ENCODE measurements around the gene MPPED2. TPM values are rescaled to one million over a fixed set of nuclear protein-coding genes. Genes with fewer than 3 reads are reported as not detected.

The MPPED2 gene
- total and polyA plus RNA-seq, 7 donors: 0.80 to 19.1 (median 6.8) TPM; not detected in 2

DNA sequence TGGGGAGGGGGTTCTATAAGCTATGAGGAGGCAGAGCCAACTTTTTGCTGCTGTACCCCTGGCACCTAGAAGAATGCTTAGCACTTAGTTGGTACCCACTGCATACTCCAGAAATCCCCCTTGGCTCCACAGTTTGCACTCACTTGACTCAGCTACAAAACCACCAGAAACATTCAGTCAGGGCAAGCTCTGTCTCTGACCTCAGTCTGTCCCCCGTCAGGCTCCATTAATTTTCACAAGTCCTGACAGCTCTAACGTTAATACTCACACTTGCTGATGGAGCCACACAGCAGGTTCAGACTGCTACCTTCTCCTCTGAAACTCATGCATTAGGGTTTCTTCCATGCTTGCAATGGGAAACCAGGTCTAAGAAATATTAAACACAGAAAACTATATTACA is 81.7 kb downstream of the MPPED2 start:
- Histone ChIP-seq H3K27ac (no peak overlapping the region), H3K4me1 (peaks cover 0 to 4% (median 0%) of the 10 kb centered on the region in 4 donors), H3K4me3 (no peak overlapping the region), H3K9me3 (no peaks in the 10 kb centered on the region), H3K27me3 (no peaks in the 10 kb centered on the region), H3K36me3 (no peaks in the 10 kb centered on the region)
- WGBS, 2 donors: 78 to 83% methylated on average over 2 of the region's 2 CpGs
- TF ChIP-seq EP300 (IDR thresholded peaks at IDR 0.05) (no peak), POLR2AphosphoS5 (IDR thresholded peaks at IDR 0.05) (no peak), POLR2A (IDR thresholded peaks at IDR 0.05) (no peak)
- TF ChIP-seq, protein P1, sequence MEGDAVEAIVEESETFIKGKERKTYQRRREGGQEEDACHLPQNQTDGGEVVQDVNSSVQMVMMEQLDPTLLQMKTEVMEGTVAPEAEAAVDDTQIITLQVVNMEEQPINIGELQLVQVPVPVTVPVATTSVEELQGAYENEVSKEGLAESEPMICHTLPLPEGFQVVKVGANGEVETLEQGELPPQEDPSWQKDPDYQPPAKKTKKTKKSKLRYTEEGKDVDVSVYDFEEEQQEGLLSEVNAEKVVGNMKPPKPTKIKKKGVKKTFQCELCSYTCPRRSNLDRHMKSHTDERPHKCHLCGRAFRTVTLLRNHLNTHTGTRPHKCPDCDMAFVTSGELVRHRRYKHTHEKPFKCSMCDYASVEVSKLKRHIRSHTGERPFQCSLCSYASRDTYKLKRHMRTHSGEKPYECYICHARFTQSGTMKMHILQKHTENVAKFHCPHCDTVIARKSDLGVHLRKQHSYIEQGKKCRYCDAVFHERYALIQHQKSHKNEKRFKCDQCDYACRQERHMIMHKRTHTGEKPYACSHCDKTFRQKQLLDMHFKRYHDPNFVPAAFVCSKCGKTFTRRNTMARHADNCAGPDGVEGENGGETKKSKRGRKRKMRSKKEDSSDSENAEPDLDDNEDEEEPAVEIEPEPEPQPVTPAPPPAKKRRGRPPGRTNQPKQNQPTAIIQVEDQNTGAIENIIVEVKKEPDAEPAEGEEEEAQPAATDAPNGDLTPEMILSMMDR (IDR thresholded peaks at IDR 0.05): no peak
- intact Hi-C loops (cut with DNase I): no loop called here
- no peak for DNase-seq

DNA sequence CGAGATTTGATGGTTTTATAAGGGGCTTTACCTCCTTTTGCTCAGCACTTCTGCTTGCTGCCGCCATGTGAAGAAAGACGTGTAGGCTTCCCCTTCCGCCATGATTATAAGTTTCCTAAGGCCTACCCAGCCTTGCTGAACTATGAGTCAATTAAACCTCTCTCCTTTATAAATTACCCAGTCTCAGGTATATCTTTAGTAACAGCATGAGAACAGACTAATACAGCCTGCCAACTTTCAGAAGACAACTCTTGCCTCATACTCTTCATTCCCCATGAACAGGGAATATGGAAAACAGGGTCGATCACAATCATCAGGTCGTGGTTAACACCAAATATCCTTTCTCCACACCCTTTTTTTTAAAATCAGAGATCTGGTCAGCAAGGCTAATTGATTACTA is 83.0 kb downstream of the MPPED2 start:
- WGBS, 2 donors: 86 to 92% methylated on average over 6 of the region's 6 CpGs
- peaks cover 0 to 4% (median 0%) of the 10 kb centered on the region in 4 donors for H3K4me1 ChIP-seq

DNA sequence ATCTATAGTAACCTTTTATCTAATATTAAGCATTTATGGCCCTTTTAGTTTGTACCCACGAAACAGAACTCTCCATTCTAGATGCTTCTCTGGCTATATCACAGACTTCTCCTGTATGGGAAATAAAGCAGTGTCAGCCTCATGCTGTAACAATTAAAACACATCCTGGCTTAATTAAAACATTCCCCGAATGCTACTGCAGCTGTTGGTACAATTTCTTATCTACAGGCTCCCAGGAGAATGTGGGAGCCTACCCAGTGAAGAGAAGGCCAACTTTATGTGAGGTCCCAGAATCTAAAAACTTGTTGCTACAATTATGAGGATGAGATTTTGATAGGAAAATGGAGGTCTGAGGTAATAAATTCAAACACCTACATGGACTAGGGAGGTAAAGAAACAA is 83.8 kb downstream of the MPPED2 start:
- DNase-seq: no peak
- H3K4me1 ChIP-seq: peaks cover 0 to 4% (median 0%) of the 10 kb centered on the region in 4 donors
- 80 to 85% methylated on average over 2 of the region's 2 CpGs for WGBS, 2 donors
- intact Hi-C loops (cut with DNase I): no loop called here
- H3K36me3 ChIP-seq: no peaks in the 10 kb centered on the region
- no peak overlapping the region for H3K4me3 ChIP-seq
- TF ChIP-seq POLR2AphosphoS5 (IDR thresholded peaks at IDR 0.05) (no peak), EP300 (IDR thresholded peaks at IDR 0.05) (no peak), POLR2A (IDR thresholded peaks at IDR 0.05) (no peak)
- TF ChIP-seq, protein P1 (IDR thresholded peaks at IDR 0.05): no peak
- no peaks in the 10 kb centered on the region for H3K9me3 ChIP-seq
- no peaks in the 10 kb centered on the region for H3K27me3 ChIP-seq
- no peak overlapping the region for H3K27ac ChIP-seq

More for the DNA sequence above, 83.0 kb downstream of the MPPED2 start:
- TF ChIP-seq EP300 (IDR thresholded peaks at IDR 0.05): no peak
- TF ChIP-seq, protein P1 (IDR thresholded peaks at IDR 0.05): no peak
- no peak for TF ChIP-seq POLR2A (IDR thresholded peaks at IDR 0.05)
- TF ChIP-seq POLR2AphosphoS5 (IDR thresholded peaks at IDR 0.05): no peak
- Histone ChIP-seq H3K27ac (no peak overlapping the region), H3K4me3 (no peak overlapping the region), H3K9me3 (no peaks in the 10 kb centered on the region), H3K27me3 (no peaks in the 10 kb centered on the region), H3K36me3 (no peaks in the 10 kb centered on the region)
- intact Hi-C loops (cut with DNase I): no loop called here
- DNase-seq: no peak

DNA sequence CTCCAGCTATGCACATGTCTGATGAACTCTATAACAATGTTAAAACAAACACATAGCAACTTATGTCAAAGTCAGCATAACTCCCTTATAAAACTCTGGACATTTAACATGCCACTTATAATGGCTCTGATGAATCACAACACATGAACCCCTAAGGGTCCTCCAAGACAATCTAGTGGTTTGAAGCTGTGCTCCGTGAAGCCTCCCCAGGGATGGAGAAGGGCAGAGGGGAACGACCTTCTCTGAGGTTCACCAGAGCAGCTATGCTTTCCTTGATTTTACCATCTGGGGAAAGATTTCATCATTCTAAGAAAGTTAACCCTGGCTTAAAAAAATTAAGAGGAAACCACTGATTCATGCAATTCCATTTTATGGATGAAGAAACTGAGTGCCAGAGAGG is 84.4 kb downstream of the MPPED2 start:
- Histone ChIP-seq H3K9me3 (no peaks in the 10 kb centered on the region), H3K27me3 (no peaks in the 10 kb centered on the region), H3K4me3 (no peak overlapping the region), H3K4me1 (peaks cover 0 to 4% (median 0%) of the 10 kb centered on the region in 4 donors), H3K27ac (no peak overlapping the region), H3K36me3 (no peaks in the 10 kb centered on the region)
- no peak for DNase-seq
- TF ChIP-seq EP300 (IDR thresholded peaks at IDR 0.05): no peak
- TF ChIP-seq, protein P1 (IDR thresholded peaks at IDR 0.05): no peak
- no peak for TF ChIP-seq POLR2A (IDR thresholded peaks at IDR 0.05)
- TF ChIP-seq POLR2AphosphoS5 (IDR thresholded peaks at IDR 0.05): no peak
- 89 to 92% methylated on average over 2 of the region's 2 CpGs for WGBS, 2 donors
- intact Hi-C loops (cut with DNase I): no loop called here

DNA sequence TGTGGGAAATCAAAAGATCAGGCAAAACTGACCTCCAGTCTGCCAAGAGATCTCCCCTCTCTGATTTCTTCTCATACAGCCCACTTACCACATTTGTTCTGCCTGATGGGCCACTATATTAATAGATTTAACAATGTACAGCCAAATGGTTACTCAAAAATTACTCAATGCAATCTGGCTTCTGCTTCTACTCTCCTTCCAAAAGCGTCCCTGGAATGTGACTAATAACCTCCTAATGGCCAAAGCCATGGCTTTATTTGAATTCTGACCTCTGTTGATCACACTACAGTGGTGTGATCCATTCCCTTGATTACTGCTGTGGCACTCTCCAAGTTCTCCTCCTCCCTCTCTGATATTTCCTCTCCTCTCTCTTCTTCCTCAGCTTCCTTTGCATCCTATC is 86.2 kb downstream of the MPPED2 start:
- intact Hi-C loops (cut with DNase I): no loop called here
- H3K4me3 ChIP-seq: no peak overlapping the region
- no peak overlapping the region for H3K27ac ChIP-seq
- H3K36me3 ChIP-seq: no peaks in the 10 kb centered on the region
- WGBS, 2 donors: 78 to 83% methylated on average over 1 of the region's 1 CpG
- H3K27me3 ChIP-seq: no peaks in the 10 kb centered on the region
- H3K9me3 ChIP-seq: no peaks in the 10 kb centered on the region
- TF ChIP-seq EP300 (IDR thresholded peaks at IDR 0.05) (no peak), POLR2AphosphoS5 (IDR thresholded peaks at IDR 0.05) (no peak), POLR2A (IDR thresholded peaks at IDR 0.05) (no peak)
- no peak for DNase-seq
- H3K4me1 ChIP-seq: peaks cover 0 to 4% (median 0%) of the 10 kb centered on the region in 4 donors
